ENCODE data around the gene NRTN. TPM values are rescaled to one million over a fixed set of nuclear protein-coding genes. Genes with fewer than 3 reads are reported as not detected.
A peak's percentile ranks its signal among the peaks of the same experiment; 100 is the strongest.

Gene NRTN
- total and polyA plus RNA-seq, 2 donors (not counting 1 experiment from before 2014, with no cell fraction given), result 0.27 TPM; not detected in 1

- ChIA-PET CTCF (interaction anchor here (0.6 kb wide), 1 partner anchor 250 kb away, joined by 3 read pairs; no protein-coding TSS in a partner anchor), POLR2A (no interaction called here)
- H3K4me3 Mint-ChIP-seq, result no peak overlapping the region
- ATAC-seq (ENCODE audit: low read depth) (no peak), DNase-seq (no peak)
- 85% methylated on average over 6 of the region's 6 CpGs for WGBS (ENCODE audit: insufficient coverage)
- H3K27me3 ChIP-seq (replicated peaks in 1 of 4; ENCODE audit: control extremely low read depth in 1 of 4, control insufficient read depth in 3 of 4, insufficient read depth in 4 of 4, low read length in 3 of 4), result peaks cover 0 to 23% (median 7%) of the 10 kb centered on the region in 4 experiments
- intact Hi-C loops (cut with micrococcal nuclease), result no loop called here
- no peak overlapping the region for H3K27ac Mint-ChIP-seq
- H3K9ac ChIP-seq (ENCODE audit: low read length), result no peak overlapping the region
- no peak overlapping the region for H2AFZ ChIP-seq (ENCODE audit: insufficient read depth, low read depth, low read length, poor library complexity, severe bottlenecking)
- peaks cover 0 to 27% (median 0%) of the 10 kb centered on the region in 3 donors for H3K9me3 ChIP-seq (ENCODE audit: control extremely low read depth in 1 of 3, control insufficient read depth in 2 of 3, insufficient read depth in 1 of 3, low read length in 2 of 3)
- peaks cover 12 to 17% of the 10 kb centered on the region in 2 donors for H3K4me1 ChIP-seq (ENCODE audit: control insufficient read depth in 2 of 2, insufficient read depth in 2 of 2, low read length in 2 of 2)
- no peaks in the 10 kb centered on the region for H4K20me1 ChIP-seq (ENCODE audit: control insufficient read depth, insufficient read depth, low read length, poor library complexity, severe bottlenecking)
- H3K9me3 Mint-ChIP-seq (ENCODE audit: insufficient read depth), result no peaks in the 10 kb centered on the region
- H3K4me1 Mint-ChIP-seq, result peaks cover 11% of the 10 kb centered on the region
- TF ChIP-seq EZH2 (IDR thresholded peaks at IDR 0.05; ENCODE audit: borderline replicate concordance, insufficient read depth, low read depth, low read length, poor library complexity, severe bottlenecking), result no peak
- TF ChIP-seq, protein P1, sequence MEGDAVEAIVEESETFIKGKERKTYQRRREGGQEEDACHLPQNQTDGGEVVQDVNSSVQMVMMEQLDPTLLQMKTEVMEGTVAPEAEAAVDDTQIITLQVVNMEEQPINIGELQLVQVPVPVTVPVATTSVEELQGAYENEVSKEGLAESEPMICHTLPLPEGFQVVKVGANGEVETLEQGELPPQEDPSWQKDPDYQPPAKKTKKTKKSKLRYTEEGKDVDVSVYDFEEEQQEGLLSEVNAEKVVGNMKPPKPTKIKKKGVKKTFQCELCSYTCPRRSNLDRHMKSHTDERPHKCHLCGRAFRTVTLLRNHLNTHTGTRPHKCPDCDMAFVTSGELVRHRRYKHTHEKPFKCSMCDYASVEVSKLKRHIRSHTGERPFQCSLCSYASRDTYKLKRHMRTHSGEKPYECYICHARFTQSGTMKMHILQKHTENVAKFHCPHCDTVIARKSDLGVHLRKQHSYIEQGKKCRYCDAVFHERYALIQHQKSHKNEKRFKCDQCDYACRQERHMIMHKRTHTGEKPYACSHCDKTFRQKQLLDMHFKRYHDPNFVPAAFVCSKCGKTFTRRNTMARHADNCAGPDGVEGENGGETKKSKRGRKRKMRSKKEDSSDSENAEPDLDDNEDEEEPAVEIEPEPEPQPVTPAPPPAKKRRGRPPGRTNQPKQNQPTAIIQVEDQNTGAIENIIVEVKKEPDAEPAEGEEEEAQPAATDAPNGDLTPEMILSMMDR (IDR thresholded peaks at IDR 0.05), result no peak
- H3K27me3 Mint-ChIP-seq, result peaks cover 4% of the 10 kb centered on the region
- H3K36me3 ChIP-seq (replicated peaks in 1 of 2; ENCODE audit: control extremely low read depth in 1 of 2, control insufficient read depth in 1 of 2, extremely low read depth in 1 of 2, insufficient read depth in 2 of 2, low read length in 1 of 2), result no peaks in the 10 kb centered on the region
- no peak overlapping the region for H3K27ac ChIP-seq (ENCODE audit: low read length in 2 of 2)
- no peaks in the 10 kb centered on the region for H3K79me2 ChIP-seq (ENCODE audit: control insufficient read depth, insufficient read depth, low read length)
- H3K4me2 ChIP-seq (replicated peaks; ENCODE audit: low read depth, low read length, poor library complexity, severe bottlenecking), result no peak overlapping the region
- H3K4me3 ChIP-seq (ENCODE audit: control extremely low read depth in 1 of 5, extremely low read depth in 1 of 5, insufficient read depth in 1 of 5, low read depth in 2 of 5, low read length in 4 of 5), result no peak overlapping the region
Observed at GRCh38 chr19:5832527-5833216, 27.8 kb downstream of the NRTN start.

DNA sequence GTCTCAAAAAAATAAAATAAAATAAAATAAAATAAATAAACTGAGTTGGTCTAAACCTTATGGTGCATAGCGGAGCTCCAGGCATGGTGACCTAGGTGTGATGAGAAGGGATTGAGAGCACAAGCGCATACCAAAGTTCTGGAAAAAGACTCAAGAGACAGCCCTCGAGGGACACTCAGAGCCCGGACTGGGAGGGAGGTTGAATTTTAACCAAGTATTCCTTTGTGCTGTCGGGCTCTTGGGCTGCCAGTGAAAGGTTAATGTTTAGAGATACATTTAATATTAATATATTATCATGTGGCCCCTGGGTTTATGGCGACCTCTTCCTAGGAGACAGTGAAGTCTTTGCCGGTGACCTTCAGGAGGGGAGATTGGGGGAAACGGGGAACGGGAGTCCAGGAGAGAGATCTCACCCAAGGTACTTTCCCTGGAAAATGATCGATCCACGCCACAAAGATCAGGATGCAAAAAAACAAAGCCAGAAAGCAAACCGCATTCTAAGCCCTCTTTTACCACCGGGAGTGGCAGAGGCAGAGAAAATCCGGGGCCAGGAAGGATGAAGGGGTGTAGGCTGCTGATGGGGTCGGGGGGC is 33.0 kb downstream of the NRTN start:
- H2AFZ ChIP-seq (ENCODE audit: insufficient read depth, low read depth, low read length, poor library complexity, severe bottlenecking), result peak overlapping the region; percentile 16
- TF ChIP-seq, protein P1 (IDR thresholded peaks at IDR 0.05), result no peak
- no peak for TF ChIP-seq EZH2 (IDR thresholded peaks at IDR 0.05; ENCODE audit: borderline replicate concordance, insufficient read depth, low read depth, low read length, poor library complexity, severe bottlenecking)
- CTCF ChIA-PET, result no interaction called here
- peaks cover 1% of the 10 kb centered on the region for H3K27me3 Mint-ChIP-seq
- no peak overlapping the region for H3K27ac Mint-ChIP-seq
- no peak for DNase-seq
- H4K20me1 ChIP-seq (ENCODE audit: control insufficient read depth, insufficient read depth, low read length, poor library complexity, severe bottlenecking), result no peaks in the 10 kb centered on the region
- H3K4me2 ChIP-seq (replicated peaks; ENCODE audit: low read depth, low read length, poor library complexity, severe bottlenecking), result no peak overlapping the region
- no peak overlapping the region for H3K4me3 Mint-ChIP-seq
- H3K9me3 ChIP-seq (ENCODE audit: control extremely low read depth in 1 of 3, control insufficient read depth in 2 of 3, insufficient read depth in 1 of 3, low read length in 2 of 3), result peaks cover 0 to 3% (median 0%) of the 10 kb centered on the region in 3 donors
- POLR2A ChIA-PET, result no interaction called here
- no peak overlapping the region for H3K4me3 ChIP-seq (ENCODE audit: control extremely low read depth in 1 of 5, extremely low read depth in 1 of 5, insufficient read depth in 1 of 5, low read depth in 2 of 5, low read length in 4 of 5)
- intact Hi-C loops (cut with micrococcal nuclease), result no loop called here
- H3K9me3 Mint-ChIP-seq (ENCODE audit: insufficient read depth), result no peaks in the 10 kb centered on the region
- no peaks in the 10 kb centered on the region for H3K4me1 Mint-ChIP-seq
- H3K27me3 ChIP-seq (replicated peaks in 1 of 4; ENCODE audit: control extremely low read depth in 1 of 4, control insufficient read depth in 3 of 4, insufficient read depth in 4 of 4, low read length in 3 of 4), result peaks cover 0 to 13% (median 0%) of the 10 kb centered on the region in 4 experiments
- no peaks in the 10 kb centered on the region for H3K79me2 ChIP-seq (ENCODE audit: control insufficient read depth, insufficient read depth, low read length)
- WGBS (ENCODE audit: insufficient coverage), result 61% methylated on average over 8 of the region's 15 CpGs
- no peak overlapping the region for H3K27ac ChIP-seq (ENCODE audit: low read length in 2 of 2)
- no peak overlapping the region for H3K9ac ChIP-seq (ENCODE audit: low read length)
- ATAC-seq (ENCODE audit: low read depth), result no peak
- H3K36me3 ChIP-seq (replicated peaks in 1 of 2; ENCODE audit: control extremely low read depth in 1 of 2, control insufficient read depth in 1 of 2, extremely low read depth in 1 of 2, insufficient read depth in 2 of 2, low read length in 1 of 2), result no peaks in the 10 kb centered on the region
- no peaks in the 10 kb centered on the region for H3K4me1 ChIP-seq (ENCODE audit: control insufficient read depth in 2 of 2, insufficient read depth in 2 of 2, low read length in 2 of 2)

Data from B cell (primary cell).